H1 (cell line): ENCODE data around the gene ELP5. TPM values are rescaled to one million over a fixed set of nuclear protein-coding genes. Genes with fewer than 3 reads are reported as not detected.

ENCODE experiments used
- BACH1 ChIP-seq: IDR thresholded peaks from 2 replicates; pipeline ENCODE4 v1.6.1; 2012; ENCODE audit warnings: low read length, improper control_type of control experiment
- CEBPB ChIP-seq: IDR thresholded peaks from 2 replicates; pipeline ENCODE4 v1.6.1; 2012; ENCODE audit warnings: low read depth, low read length
- CHD2 ChIP-seq: IDR thresholded peaks from 2 replicates; pipeline ENCODE4 v1.6.1; 2012; ENCODE audit warnings: low read length, improper control_type of control experiment
- HDAC2 ChIP-seq, 2 experiments: fragments of 300-600 bp in 1 of 2; sonication (generic) in 1 of 2; IDR thresholded peaks; 2 replicates each; pipeline ENCODE4 v1.6.1; 2011 to 2012; ENCODE audit warnings: low read depth in 2 of 2, low read length in 2 of 2, mild to moderate bottlenecking in 2 of 2, moderate library complexity in 2 of 2, borderline replicate concordance in 1 of 2, inconsistent platforms in 1 of 2
- KDM4A ChIP-seq: IDR thresholded peaks from one replicate; pipeline ENCODE4 v1.7.1; 2012; ENCODE audit warnings: low read depth, mild to moderate bottlenecking, moderate library complexity, low read length, inconsistent platforms; ENCODE audit not compliant: severe bottlenecking
- MAFK ChIP-seq: IDR thresholded peaks from 2 replicates; pipeline ENCODE4 v1.6.1; 2012; ENCODE audit warnings: low read depth, mild to moderate bottlenecking, improper control_type of control experiment, low read length
- POLR2A ChIP-seq, 2 experiments: IDR thresholded peaks; 1 replicate in 1 of 2; 2 replicates in 1 of 2; pipeline ENCODE4 v1.6.1; 2011; ENCODE audit warnings: low read depth in 2 of 2, low read length in 2 of 2, mild to moderate bottlenecking in 2 of 2; ENCODE audit errors: control extremely low read depth in 1 of 2
- SIN3A ChIP-seq, 2 experiments: IDR thresholded peaks in 1 of 2; conservative IDR thresholded peaks in 1 of 2; 2 replicates each; pipeline ENCODE4 v1.6.1; 2011 to 2012; ENCODE audit warnings: low read length in 2 of 2, improper control_type of control experiment in 1 of 2, low read depth in 1 of 2, mild to moderate bottlenecking in 1 of 2
- SP4 ChIP-seq: IDR thresholded peaks from 2 replicates; pipeline ENCODE4 v1.6.1; 2012; ENCODE audit warnings: low read length, inconsistent platforms
- TEAD4 ChIP-seq: IDR thresholded peaks from 2 replicates; pipeline ENCODE4 v1.6.1; 2012; ENCODE audit warnings: low read depth, low read length, inconsistent platforms, mixed read lengths
- polyA plus RNA-seq, 7 experiments: library from polyadenylated mRNA; depleted of rRNA in 3 of 7; stranded (reverse) in 5 of 7; unstranded in 2 of 7; fragments of >200 nt in 5 of 7; fragments of 200-250 nt in 2 of 7; gene quantifications; 1 replicate in 5 of 7; 2 replicates in 1 of 7; 4 replicates in 1 of 7; pipeline versions ENCODE4 v1.2.1 to v1.2.3, GENCODE V29; 2011 to 2013; ENCODE audit warnings: missing spikeins in 2 of 7, mixed read lengths in 2 of 7
- total RNA-seq: library from RNA; stranded (reverse); fragmentation: NEBNext Ultra II Directional; extraction: Animal tissue kit (Norgen Biotek cat#: 25700); gene quantifications from 2 replicates; pipeline ENCODE4 v1.2.1, GENCODE V29; 2021

ELP5 gene
- total and polyA plus RNA-seq, 2 of the 8 experiments (the other 6 are each of a cell fraction or from before 2014, with no cell fraction given) = 75.4 to 107 TPM

- TF ChIP-seq SIN3A (conservative IDR thresholded peaks at IDR 0.05 in 1 of 2, IDR thresholded peaks at IDR 0.05 in 1 of 2; ENCODE audit: low read depth in 1 of 2, low read length in 2 of 2) (no peak), BACH1 (no peak), SP4 (no peak), KDM4A (no peak), CHD2 (no peak), MAFK (no peak), CEBPB (no peak), HDAC2 (IDR thresholded peaks at IDR 0.05; ENCODE audit: borderline replicate concordance in 1 of 2, low read depth in 2 of 2, low read length in 2 of 2) (no peak), POLR2A (IDR thresholded peaks at IDR 0.05; ENCODE audit: control extremely low read depth in 1 of 2, low read depth in 2 of 2, low read length in 2 of 2) (no peak), TEAD4 (no peak)
- TF ChIP-seq, all 59 proteins: peak for 0
These were observed 14.7 kb upstream of the ELP5 start (continued) for GRCh38 chr17:7237266-7237760.
